ENCODE data around the gene NALF2. TPM values are rescaled to one million over a fixed set of nuclear protein-coding genes. Genes with fewer than 3 reads are reported as not detected.

The NALF2 gene
- polyA plus RNA-seq, 3 donors, result not detected

- peaks cover 0 to 10% (median 4%) of the 10 kb centered on the region in 7 donors for H3K9me3 Mint-ChIP-seq
- TF ChIP-seq CTCF (IDR thresholded peaks at IDR 0.05), result no peak
- 100% methylated on average over 1 of the region's 1 CpG for WGBS (ENCODE audit: insufficient coverage)
These were observed 37.6 kb upstream of the NALF2 start for GRCh38 chrX:69466546-69466945.

DNA sequence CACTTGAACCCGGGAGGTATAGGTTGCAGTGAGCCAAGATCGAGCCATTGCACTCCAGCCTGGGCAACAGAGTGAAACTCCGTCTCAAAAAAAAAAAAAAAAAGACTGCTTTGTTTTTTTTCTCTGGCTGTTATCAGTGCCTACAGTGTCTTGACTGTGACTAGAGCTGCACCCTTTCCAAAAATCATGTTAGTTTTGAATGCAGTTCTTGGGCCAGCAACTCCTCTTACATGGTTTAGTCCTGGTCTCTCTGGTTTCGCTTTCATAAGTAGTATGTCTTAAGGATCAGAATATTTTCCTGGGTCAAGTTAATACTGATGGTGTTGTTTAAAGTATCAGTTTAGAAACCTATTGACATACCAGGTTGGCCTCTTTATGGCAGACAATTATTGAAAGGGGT lies 34.2 kb upstream of the NALF2 start:
- no peak for TF ChIP-seq CTCF (IDR thresholded peaks at IDR 0.05)
- no peak overlapping the region for H3K4me3 ChIP-seq (replicated peaks in 1 of 3; ENCODE audit: low read depth in 2 of 3, low read length in 3 of 3)
- H3K36me3 Mint-ChIP-seq, result no peaks in the 10 kb centered on the region
- WGBS (ENCODE audit: insufficient coverage), result no CpG with 5 or more reads among the region's 4 CpGs
- peaks cover 0 to 4% (median 2%) of the 10 kb centered on the region in 7 donors for H3K9me3 Mint-ChIP-seq
- no peak overlapping the region for H3K4me2 ChIP-seq (replicated peaks; ENCODE audit: extremely low read depth, low read length, poor library complexity, severe bottlenecking)
- intact Hi-C loops (cut with micrococcal nuclease), result no loop called here
- H3K27ac Mint-ChIP-seq, result no peak overlapping the region
- H3K4me1 ChIP-seq (ENCODE audit: control insufficient read depth in 1 of 2, insufficient read depth in 2 of 2, low read length in 2 of 2), result no peaks in the 10 kb centered on the region
- no peaks in the 10 kb centered on the region for H4K20me1 ChIP-seq (ENCODE audit: insufficient read depth, low read length)
- H3K4me1 Mint-ChIP-seq, result no peaks in the 10 kb centered on the region
- no peak overlapping the region for H3K4me3 Mint-ChIP-seq
- DNase-seq, result no peak
- no peaks in the 10 kb centered on the region for H3K27me3 ChIP-seq (ENCODE audit: control insufficient read depth in 2 of 2, insufficient read depth in 2 of 2, low read length in 2 of 2)
- H3K9me3 ChIP-seq (replicated peaks in 1 of 2; ENCODE audit: control insufficient read depth in 1 of 2, insufficient read depth in 1 of 2, low read length in 2 of 2), result no peaks in the 10 kb centered on the region
- no peak overlapping the region for H2AFZ ChIP-seq (ENCODE audit: insufficient read depth, low read depth, low read length, poor library complexity, severe bottlenecking)
- peaks cover 1 to 4% (median 2%) of the 10 kb centered on the region in 3 donors for H3K27me3 Mint-ChIP-seq (ENCODE audit: low read depth in 3 of 3)
- H3K36me3 ChIP-seq (replicated peaks in 1 of 2; ENCODE audit: control insufficient read depth in 1 of 2, insufficient read depth in 2 of 2, low read length in 2 of 2), result no peaks in the 10 kb centered on the region
- H3K79me2 ChIP-seq (ENCODE audit: insufficient read depth, low read length), result no peaks in the 10 kb centered on the region
- no peak overlapping the region for H3K9ac ChIP-seq (ENCODE audit: insufficient read depth, low read length, poor library complexity, severe bottlenecking)
- no peak overlapping the region for H3K27ac ChIP-seq (ENCODE audit: low read depth in 1 of 2, low read length in 2 of 2)

More at GRCh38 chrX:69466546-69466945, 37.6 kb upstream of the NALF2 start:
- no peaks in the 10 kb centered on the region for H3K36me3 Mint-ChIP-seq
- no peak overlapping the region for H3K4me3 Mint-ChIP-seq
- Histone ChIP-seq H4K20me1 (ENCODE audit: insufficient read depth, low read length) (no peaks in the 10 kb centered on the region), H3K27me3 (ENCODE audit: control insufficient read depth in 2 of 2, insufficient read depth in 2 of 2, low read length in 2 of 2) (no peaks in the 10 kb centered on the region), H3K4me3 (replicated peaks in 1 of 3; ENCODE audit: low read depth in 2 of 3, low read length in 3 of 3) (no peak overlapping the region), H3K79me2 (ENCODE audit: insufficient read depth, low read length) (no peaks in the 10 kb centered on the region), H3K9ac (ENCODE audit: insufficient read depth, low read length, poor library complexity, severe bottlenecking) (no peak overlapping the region), H3K9me3 (replicated peaks in 1 of 2; ENCODE audit: control insufficient read depth in 1 of 2, insufficient read depth in 1 of 2, low read length in 2 of 2) (no peaks in the 10 kb centered on the region), H3K4me1 (ENCODE audit: control insufficient read depth in 1 of 2, insufficient read depth in 2 of 2, low read length in 2 of 2) (no peaks in the 10 kb centered on the region), H2AFZ (ENCODE audit: insufficient read depth, low read depth, low read length, poor library complexity, severe bottlenecking) (no peak overlapping the region), H3K27ac (ENCODE audit: low read depth in 1 of 2, low read length in 2 of 2) (no peak overlapping the region), H3K36me3 (replicated peaks in 1 of 2; ENCODE audit: control insufficient read depth in 1 of 2, insufficient read depth in 2 of 2, low read length in 2 of 2) (no peaks in the 10 kb centered on the region), H3K4me2 (replicated peaks; ENCODE audit: extremely low read depth, low read length, poor library complexity, severe bottlenecking) (no peak overlapping the region)
- no peak overlapping the region for H3K27ac Mint-ChIP-seq
- H3K4me1 Mint-ChIP-seq, result no peaks in the 10 kb centered on the region
- no peak for DNase-seq
- intact Hi-C loops (cut with micrococcal nuclease), result no loop called here
- H3K27me3 Mint-ChIP-seq (ENCODE audit: low read depth in 3 of 3), result peaks cover 1 to 4% (median 2%) of the 10 kb centered on the region in 3 donors
